Chondrocyte (in vitro differentiated cells): ENCODE data around the gene PAK1. TPM values are rescaled to one million over a fixed set of nuclear protein-coding genes. Genes with fewer than 3 reads are reported as not detected.

ENCODE experiments used
- DNase-seq: peaks from one replicate; pipeline ENCODE4 v3.0.0; 2021; ENCODE audit warnings: mixed read lengths, low spot score
- H3K27ac Mint-ChIP-seq: one replicate; pipeline ENCODE4 v1.8.0; 2021; ENCODE audit warnings: mild to moderate bottlenecking, moderate library complexity, mixed read lengths; ENCODE audit not compliant: unreplicated experiment
- H3K27me3 Mint-ChIP-seq: 2 replicates; pipeline ENCODE4 v1.8.0; 2021; ENCODE audit warnings: low read depth, mixed read lengths
- H3K36me3 Mint-ChIP-seq: 2 replicates; pipeline ENCODE4 v1.8.0; 2021; ENCODE audit warnings: low read depth, mixed read lengths
- H3K4me1 Mint-ChIP-seq: 2 replicates; pipeline ENCODE4 v1.8.0; 2021; ENCODE audit warnings: low read depth, mild to moderate bottlenecking, mixed read lengths
- H3K4me3 Mint-ChIP-seq: one replicate; pipeline ENCODE4 v1.8.0; 2021; ENCODE audit warnings: mild to moderate bottlenecking, moderate library complexity, mixed read lengths; ENCODE audit not compliant: unreplicated experiment
- H3K9me3 Mint-ChIP-seq: 2 replicates; pipeline ENCODE4 v1.8.0; 2021; ENCODE audit warnings: low read depth, mixed read lengths
- CTCF ChIP-seq: fragments of 200-600 bp; sonication (generic); IDR thresholded peaks from 2 replicates; pipeline ENCODE4 v1.5.0; 2021; ENCODE audit warnings: antibody characterized with exemption, mild to moderate bottlenecking, moderate library complexity
- long read RNA-seq: library from polyadenylated mRNA; stranded (forward); transcript quantifications from one replicate; pipeline ENCODE4 v2.0.0, GENCODE V29; 2021
- total RNA-seq: library from RNA; stranded (reverse); gene quantifications from 3 replicates; pipeline ENCODE4 v1.2.1, GENCODE V29; 2021

Gene PAK1
- 24.5 to 30.2 TPM (median 28.2 TPM) in 3 replicates for total RNA-seq
- long read RNA-seq, transcript PAK1-202 (15 exons, 3,737 nt) = major isoform, 5 of 60 reads
- long read RNA-seq, partial matches to known transcripts = 2 of 60 reads
- long read RNA-seq, other reads (novel, unspliced or antisense) = 53 of 60 reads

GRCh38 chr11:77473801-77474683, at the start of gene PAK1:
Gene PAK1, minus strand, starts transcription at chr11:77474094. Its CDS starts 81,574 bp downstream, at chr11:77392520.
- H3K4me3 Mint-ChIP-seq = peak within 1 kb of the TSS; percentile 79
- peak; percentile 67 for TF ChIP-seq CTCF
- no peaks in the 10 kb centered on the region for H3K9me3 Mint-ChIP-seq
- H3K36me3 Mint-ChIP-seq = no peaks in the 10 kb centered on the region
- peaks cover 9% of the 10 kb centered on the region for H3K4me1 Mint-ChIP-seq
- no peaks in the 10 kb centered on the region for H3K27me3 Mint-ChIP-seq
- no peak for DNase-seq
- peak within 1 kb of the TSS; percentile 89 for H3K27ac Mint-ChIP-seq

GRCh38 chr11:77522215-77522614, 48.3 kb upstream of the PAK1 start:
- H3K4me1 Mint-ChIP-seq = peaks cover 4% of the 10 kb centered on the region
- H3K27ac Mint-ChIP-seq = no peak overlapping the region
- TF ChIP-seq CTCF = no peak
- H3K36me3 Mint-ChIP-seq = peaks cover 1% of the 10 kb centered on the region
- no peaks in the 10 kb centered on the region for H3K27me3 Mint-ChIP-seq
- DNase-seq = no peak
- no peak overlapping the region for H3K4me3 Mint-ChIP-seq
- H3K9me3 Mint-ChIP-seq = peaks cover 2% of the 10 kb centered on the region

- H3K36me3 Mint-ChIP-seq = peaks cover 1% of the 10 kb centered on the region
- no peak overlapping the region for H3K27ac Mint-ChIP-seq
- no peak for TF ChIP-seq CTCF
- H3K9me3 Mint-ChIP-seq = peaks cover 2% of the 10 kb centered on the region
- H3K27me3 Mint-ChIP-seq = no peaks in the 10 kb centered on the region
- no peak for DNase-seq
- H3K4me3 Mint-ChIP-seq = no peak overlapping the region
- H3K4me1 Mint-ChIP-seq = peaks cover 4% of the 10 kb centered on the region
These were observed 46.0 kb upstream of the PAK1 start for GRCh38 chr11:77519847-77520246.

- Mint-ChIP-seq H3K27ac (no peak overlapping the region), H3K36me3 (no peaks in the 10 kb centered on the region), H3K27me3 (no peaks in the 10 kb centered on the region), H3K4me3 (no peak overlapping the region), H3K9me3 (peaks cover 2% of the 10 kb centered on the region), H3K4me1 (no peaks in the 10 kb centered on the region)
- no peak for TF ChIP-seq CTCF
- no peak for DNase-seq
These were observed 44.6 kb upstream of the PAK1 start for GRCh38 chr11:77518471-77518870.

- Mint-ChIP-seq H3K27ac (no peak overlapping the region), H3K36me3 (no peaks in the 10 kb centered on the region), H3K4me1 (no peaks in the 10 kb centered on the region), H3K4me3 (no peak overlapping the region), H3K27me3 (no peaks in the 10 kb centered on the region), H3K9me3 (peaks cover 2% of the 10 kb centered on the region)
- no peak for DNase-seq
- TF ChIP-seq CTCF = no peak
These were observed 43.9 kb upstream of the PAK1 start for GRCh38 chr11:77517753-77518152.
